Gastrocnemius medialis (tissue), 4 donors: Measurements from ENCODE around the gene MDM1. TPM values are rescaled to one million over a fixed set of nuclear protein-coding genes. Genes with fewer than 3 reads are reported as not detected.

ENCODE experiments used
- ATAC-seq, 2 donors: fragments of 150-250 bp; one replicate each; pipeline ENCODE4 v1.9.1; 2016
- DNase-seq, 2 donors: peaks; one replicate each; pipeline ENCODE4 v3.0.0-alpha.2; 2019
- H3K27ac ChIP-seq, 4 donors: fragments of 200-600 bp; sonication (generic); 1 replicate in 1 of 4; 2 replicates in 3 of 4; pipeline ENCODE4 v1.5.1; 2016 to 2018; ENCODE audit warnings: mild to moderate bottlenecking in 2 of 4, moderate library complexity in 1 of 4
- H3K27me3 ChIP-seq, 3 donors: fragments of 200-600 bp; sonication (generic) in 2 of 3; 1 replicate in 1 of 3; 2 replicates in 2 of 3; pipeline versions ENCODE4 v1.5.1 to v1.6.0; 2016 to 2019; ENCODE audit warnings: mild to moderate bottlenecking in 1 of 3, moderate library complexity in 1 of 3
- H3K36me3 ChIP-seq, 2 donors: fragments of 200-600 bp; sonication (generic) in 1 of 2; one replicate each; pipeline ENCODE4 v1.5.1; 2017 to 2018
- H3K4me1 ChIP-seq, 2 donors: fragments of 200-600 bp; sonication (generic) in 1 of 2; one replicate each; pipeline ENCODE4 v1.5.1; 2016 to 2017; ENCODE audit warnings: mild to moderate bottlenecking in 2 of 2
- H3K4me3 ChIP-seq, 4 donors: fragments of 200-600 bp; sonication (generic) in 3 of 4; 1 replicate in 1 of 4; 2 replicates in 3 of 4; pipeline ENCODE4 v1.5.1; 2016 to 2019; ENCODE audit warnings: mild to moderate bottlenecking in 2 of 4
- H3K9me3 ChIP-seq, 3 donors: fragments of 200-600 bp; sonication (generic) in 2 of 3; 1 replicate in 1 of 3; 2 replicates in 2 of 3; pipeline ENCODE4 v1.5.1; 2016 to 2019
- CTCF ChIP-seq, 5 experiments: fragments of 450-650 bp in 3 of 5; fragments of 200-600 bp in 2 of 5; sonication (generic) in 2 of 5; IDR thresholded peaks in 4 of 5; conservative IDR thresholded peaks in 1 of 5; 1 replicate in 4 of 5; 2 replicates in 1 of 5; pipeline ENCODE4 v1.5.1; 2016 to 2019; ENCODE audit warnings: antibody characterized with exemption in 5 of 5, mild to moderate bottlenecking in 3 of 5, moderate library complexity in 3 of 5
- POLR2A ChIP-seq, 2 donors: fragments of 450-650 bp; IDR thresholded peaks; one replicate each; pipeline ENCODE4 v1.6.1; 2017; ENCODE audit warnings: antibody characterized with exemption in 2 of 2, mild to moderate bottlenecking in 2 of 2, moderate library complexity in 2 of 2
- in situ Hi-C, 4 donors: fragments of 200-750 bp; cut with MboI; loops; one replicate each; pipeline versions ENCODE4 v1.15.0 to v1.8.0; 2017; ENCODE audit warnings: low sequenced_read_pairs in 4 of 4
- intact Hi-C: fragments of 100-400 bp; cut with DNase I; formaldehyde crosslinking; loops from one replicate; pipeline ENCODE4 v1.15.1; 2023; ENCODE audit warnings: low total_unique reads
- total RNA-seq, 4 donors: library from RNA; depleted of rRNA; stranded (reverse); fragments of >200 nt; gene quantifications; one replicate each; pipeline versions ENCODE4 v1.1.0 to v1.2.3, GENCODE V29; 2016

MDM1 gene
- total RNA-seq, 4 donors from 2014 or later: 1.6 to 6.8 (median 3.4) TPM

DNA sequence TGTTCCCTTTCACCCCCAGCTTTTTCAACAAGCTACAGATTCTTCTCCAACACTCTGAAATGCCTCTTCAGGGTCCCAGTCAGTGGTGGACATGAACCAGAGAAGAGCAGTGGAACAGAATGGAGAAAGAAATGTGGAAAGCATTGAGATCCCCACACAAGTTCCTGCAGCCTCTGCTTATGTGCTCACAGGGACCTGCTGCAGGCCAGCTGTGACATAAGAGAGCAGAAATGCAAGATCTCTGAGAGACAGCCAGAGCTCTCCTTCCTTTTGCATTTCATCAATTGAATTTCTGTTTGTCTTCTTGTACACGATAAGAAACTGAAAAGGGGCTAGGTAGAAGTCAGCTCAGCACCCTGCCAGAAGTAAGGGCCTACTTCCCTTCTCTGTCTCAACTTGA is 6.2 kb downstream of the MDM1 start:
- no peak for ATAC-seq
- Histone ChIP-seq H3K4me3 (no peak overlapping the region), H3K27ac (no peak overlapping the region), H3K27me3 (no peaks in the 10 kb centered on the region), H3K36me3 (peaks cover 0 to 7% of the 10 kb centered on the region in 2 donors), H3K9me3 (no peaks in the 10 kb centered on the region), H3K4me1 (peaks cover 0 to 12% of the 10 kb centered on the region in 2 donors)
- no peak for DNase-seq
- TF ChIP-seq CTCF (IDR thresholded peaks at IDR 0.05 in 4 of 5, conservative IDR thresholded peaks at IDR 0.05 in 1 of 5) (no peak), POLR2A (IDR thresholded peaks at IDR 0.05) (no peak)
- in situ Hi-C loops (no loop called here), intact Hi-C loops (no loop called here)

DNA sequence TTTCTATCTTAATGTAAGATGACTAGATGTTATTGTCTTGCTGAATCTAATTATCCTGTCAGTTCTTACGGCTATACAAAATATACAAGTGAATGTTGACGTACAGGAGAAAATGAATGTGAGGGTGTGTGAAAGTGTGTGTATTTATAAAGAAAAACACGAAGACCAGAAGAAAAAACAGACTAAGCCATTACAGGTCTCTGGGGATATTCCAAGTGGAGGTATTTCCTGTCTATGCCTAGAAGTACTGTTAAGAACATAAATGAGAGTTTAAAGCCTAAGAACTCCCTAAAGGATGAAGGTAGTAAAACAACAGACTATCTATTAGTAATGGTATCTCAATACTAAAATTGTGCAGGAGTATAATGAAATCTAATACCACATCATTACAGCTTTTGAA is 7.6 kb downstream of the MDM1 start:
- intact Hi-C loops: no loop called here
- H3K9me3 ChIP-seq: no peaks in the 10 kb centered on the region
- in situ Hi-C loops: loop anchor here in 2 of 4 donors (25.0 kb wide), 1 partner anchor 287 kb away; no protein-coding TSS in a partner anchor

GRCh38 chr12:68321140-68321539 is 11.0 kb downstream of the MDM1 start:
- Histone ChIP-seq H3K4me1 (peaks cover 0 to 20% of the 10 kb centered on the region in 2 donors), H3K27ac (peak overlapping the region in 1 of 4 donors; percentile 4), H3K4me3 (no peak overlapping the region), H3K9me3 (no peaks in the 10 kb centered on the region), H3K36me3 (peaks cover 0 to 7% of the 10 kb centered on the region in 2 donors), H3K27me3 (no peaks in the 10 kb centered on the region)
- in situ Hi-C loops: loop anchor here in 2 of 4 donors (25.0 kb wide), 1 partner anchor 284 kb away; no protein-coding TSS in a partner anchor
- intact Hi-C loops: no loop called here
- ATAC-seq (peak; percentile 75 to 78), DNase-seq (no peak)
- TF ChIP-seq CTCF (IDR thresholded peaks at IDR 0.05 in 4 of 5, conservative IDR thresholded peaks at IDR 0.05 in 1 of 5): no peak
- no peak for TF ChIP-seq POLR2A (IDR thresholded peaks at IDR 0.05)

More for the DNA sequence above, 7.6 kb downstream of the MDM1 start:
- peaks cover 0 to 7% of the 10 kb centered on the region in 2 donors for H3K36me3 ChIP-seq
- DNase-seq (no peak), ATAC-seq (no peak)
- H3K4me3 ChIP-seq: no peak overlapping the region
- no peaks in the 10 kb centered on the region for H3K27me3 ChIP-seq
- peaks cover 0 to 20% of the 10 kb centered on the region in 2 donors for H3K4me1 ChIP-seq
- no peak overlapping the region for H3K27ac ChIP-seq
- TF ChIP-seq CTCF (IDR thresholded peaks at IDR 0.05 in 4 of 5, conservative IDR thresholded peaks at IDR 0.05 in 1 of 5): no peak
- TF ChIP-seq POLR2A (IDR thresholded peaks at IDR 0.05): no peak

DNA sequence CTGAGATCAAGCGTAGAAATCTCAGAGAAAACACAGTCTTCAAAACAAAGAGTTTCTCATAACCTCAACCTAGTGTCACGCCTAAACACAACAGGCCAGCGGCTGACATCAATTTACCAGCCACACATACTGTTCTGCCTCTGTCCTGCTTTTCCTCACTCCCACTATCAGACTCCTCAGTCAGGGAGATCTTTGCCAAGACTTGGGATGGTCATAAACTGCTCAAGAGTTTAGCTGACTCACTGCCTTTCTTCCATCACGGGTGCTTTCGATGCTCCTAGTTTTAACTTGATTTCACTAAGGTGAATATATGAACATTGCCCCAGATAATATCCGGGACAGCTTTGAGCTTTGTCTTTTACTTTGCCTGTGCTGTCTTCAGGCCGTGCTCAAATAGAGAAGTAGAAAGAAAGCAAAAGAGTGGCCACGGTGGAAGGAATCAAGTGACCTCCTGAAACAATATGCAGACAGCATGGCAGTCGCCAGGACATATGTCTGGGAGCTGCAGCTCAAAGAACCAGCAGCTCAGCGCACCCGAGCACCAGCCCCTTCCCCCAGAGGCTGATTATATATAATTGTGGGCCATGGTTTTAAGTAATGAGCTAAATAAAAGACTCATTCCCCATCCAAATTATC is 12.1 kb downstream of the MDM1 start:
- TF ChIP-seq POLR2A (IDR thresholded peaks at IDR 0.05) (no peak), CTCF (IDR thresholded peaks at IDR 0.05 in 4 of 5, conservative IDR thresholded peaks at IDR 0.05 in 1 of 5) (no peak)
- ATAC-seq (peak in 1 of 2 donors; percentile 51), DNase-seq (no peak)
- H3K36me3 ChIP-seq: peaks cover 0 to 6% of the 10 kb centered on the region in 2 donors
- no peak overlapping the region for H3K4me3 ChIP-seq
- H3K4me1 ChIP-seq: peaks cover 0 to 20% of the 10 kb centered on the region in 2 donors
- intact Hi-C loops: no loop called here
- in situ Hi-C loops: loop anchor here in 3 of 4 donors (10.0 to 25.0 kb wide), 4 partner anchors 85 to 283 kb away; partner anchors contain the start of gene IL26 (in 1 of the 3)
- no peaks in the 10 kb centered on the region for H3K27me3 ChIP-seq
- no peaks in the 10 kb centered on the region for H3K9me3 ChIP-seq
- peak overlapping the region in 1 of 4 donors; percentile 31 for H3K27ac ChIP-seq
